Activated naive CD4-positive, alpha-beta T cell treated with anti-CD3 and anti-CD28 coated beads, Interleukin-2, amount 50 U/mL, for 24 hours (primary cell): Measurements from ENCODE around the gene KLF6.

Experiments used
- H3K27ac Mint-ChIP-seq: one replicate; pipeline ENCODE4 v1.8.0; 2021; ENCODE audit warnings: mild to moderate bottlenecking, mixed read lengths
- H3K27me3 Mint-ChIP-seq: one replicate; pipeline ENCODE4 v1.8.0; 2021; ENCODE audit warnings: mixed read lengths
- H3K36me3 Mint-ChIP-seq: one replicate; pipeline ENCODE4 v1.8.0; 2021; ENCODE audit warnings: mixed read lengths
- H3K4me1 Mint-ChIP-seq: one replicate; pipeline ENCODE4 v1.8.0; 2021; ENCODE audit warnings: mixed read lengths
- H3K4me3 Mint-ChIP-seq: one replicate; pipeline ENCODE4 v1.8.0; 2021; ENCODE audit warnings: mild to moderate bottlenecking, mixed read lengths
- H3K9me3 Mint-ChIP-seq: one replicate; pipeline ENCODE4 v1.8.0; 2021; ENCODE audit warnings: mixed read lengths

KLF6 gene

DNA sequence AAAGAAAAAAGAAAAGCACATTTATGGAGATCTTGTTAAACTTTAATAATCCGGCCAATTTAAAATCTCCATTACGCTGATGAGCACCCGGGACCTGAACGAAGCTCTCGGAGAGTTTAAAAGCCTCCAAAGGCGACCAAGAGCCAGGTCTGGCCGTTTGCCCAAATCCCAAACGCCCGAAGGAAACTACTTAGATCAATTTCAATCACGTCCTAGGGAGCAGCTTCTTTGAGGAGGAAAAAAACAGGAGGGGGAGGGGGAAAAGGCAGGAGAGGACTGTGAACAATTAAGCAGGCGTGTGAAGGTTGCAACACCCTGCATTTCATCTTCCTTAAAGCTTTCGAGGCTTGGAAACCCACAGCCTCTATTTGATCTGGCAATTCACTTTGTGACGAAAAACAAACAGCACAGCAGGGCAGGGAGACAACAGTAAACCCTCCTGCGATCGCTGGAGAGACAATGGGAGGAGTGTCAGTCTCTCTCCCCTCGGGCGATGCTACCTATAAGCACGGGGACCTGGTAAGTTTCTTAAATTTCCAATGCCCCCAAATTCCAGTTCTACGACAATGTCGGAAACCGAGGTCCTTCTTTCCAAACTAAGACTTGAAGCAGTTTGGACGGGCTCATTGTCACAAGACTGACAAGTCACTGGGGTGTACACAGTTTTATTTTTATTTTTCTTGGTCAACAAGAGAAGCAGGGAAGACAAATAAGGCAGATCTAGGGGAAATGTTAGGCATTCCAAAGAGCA lies 1.2 kb downstream of the KLF6 start:
- H3K36me3 Mint-ChIP-seq = peaks cover 42% of the 10 kb centered on the region
- no peaks in the 10 kb centered on the region for H3K9me3 Mint-ChIP-seq
- H3K27ac Mint-ChIP-seq = peak overlapping the region; percentile 100
- peaks cover 59% of the 10 kb centered on the region for H3K4me1 Mint-ChIP-seq
- no peaks in the 10 kb centered on the region for H3K27me3 Mint-ChIP-seq
- H3K4me3 Mint-ChIP-seq = peak overlapping the region; percentile 91

DNA sequence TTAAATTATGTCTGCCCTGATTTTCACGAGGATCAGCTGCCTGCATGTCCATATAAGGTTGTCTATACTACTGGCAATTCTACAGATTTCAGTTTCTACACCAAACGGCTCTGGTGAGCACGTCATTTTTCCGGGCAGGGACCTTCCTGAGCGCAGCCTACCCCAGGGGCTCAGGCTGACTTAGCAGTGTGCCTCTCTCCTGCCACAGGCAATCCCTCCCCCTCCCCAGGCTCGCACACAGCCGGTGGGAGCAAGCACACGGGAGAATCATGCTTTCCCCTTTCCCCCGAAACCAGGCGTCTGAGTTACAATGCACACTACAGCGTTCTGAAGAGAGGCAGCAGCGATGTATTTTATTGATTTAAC lies 1.7 kb downstream of the KLF6 start:
- Mint-ChIP-seq H3K36me3 (peaks cover 43% of the 10 kb centered on the region), H3K27me3 (no peaks in the 10 kb centered on the region), H3K4me1 (peaks cover 64% of the 10 kb centered on the region), H3K27ac (peak overlapping the region; percentile 100), H3K9me3 (no peaks in the 10 kb centered on the region), H3K4me3 (peak overlapping the region; percentile 91)

DNA sequence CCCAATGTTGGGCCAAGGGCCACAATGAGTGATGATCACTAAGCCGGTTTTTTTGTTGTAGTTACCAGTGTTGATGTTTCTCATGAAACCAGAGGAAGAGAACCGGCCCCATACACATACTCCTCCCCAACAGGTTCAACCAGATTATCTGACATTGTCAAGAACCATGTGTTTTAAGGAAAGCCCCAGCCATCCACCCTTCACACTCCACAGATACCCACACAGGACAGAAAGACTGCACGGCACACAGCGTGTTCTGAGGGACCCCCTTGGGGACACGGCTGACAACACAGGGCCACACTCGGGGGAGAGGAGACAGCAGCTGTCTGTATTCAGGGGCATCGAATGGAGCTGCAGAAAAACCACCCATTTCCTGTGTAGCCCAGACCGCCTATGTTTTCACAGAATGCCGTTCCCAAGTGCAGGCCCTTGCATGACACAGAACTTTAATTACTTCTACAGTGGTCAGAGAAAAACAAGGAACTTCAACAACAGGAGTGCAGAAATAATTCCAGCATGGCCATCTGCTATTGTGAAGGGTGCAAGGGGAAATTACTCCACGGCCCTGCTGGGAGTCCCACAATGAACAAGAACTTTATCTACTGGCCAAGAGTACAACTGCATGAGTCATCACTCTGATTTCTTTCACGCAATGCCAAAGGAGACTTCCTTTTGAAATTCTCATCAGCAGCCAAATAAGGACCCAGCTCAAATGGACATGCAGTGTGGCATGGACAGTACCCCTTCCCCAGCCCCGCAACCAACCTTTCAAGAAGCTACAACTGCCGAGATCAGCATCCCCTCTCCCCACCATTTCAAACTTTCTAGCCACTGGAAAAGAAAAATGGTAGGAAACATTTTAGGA lies 2.3 kb downstream of the KLF6 start:
- H3K27ac Mint-ChIP-seq = peak overlapping the region; percentile 100
- H3K4me1 Mint-ChIP-seq = peaks cover 71% of the 10 kb centered on the region
- peaks cover 48% of the 10 kb centered on the region for H3K36me3 Mint-ChIP-seq
- H3K27me3 Mint-ChIP-seq = no peaks in the 10 kb centered on the region
- no peaks in the 10 kb centered on the region for H3K9me3 Mint-ChIP-seq
- H3K4me3 Mint-ChIP-seq = peak overlapping the region; percentile 91

DNA sequence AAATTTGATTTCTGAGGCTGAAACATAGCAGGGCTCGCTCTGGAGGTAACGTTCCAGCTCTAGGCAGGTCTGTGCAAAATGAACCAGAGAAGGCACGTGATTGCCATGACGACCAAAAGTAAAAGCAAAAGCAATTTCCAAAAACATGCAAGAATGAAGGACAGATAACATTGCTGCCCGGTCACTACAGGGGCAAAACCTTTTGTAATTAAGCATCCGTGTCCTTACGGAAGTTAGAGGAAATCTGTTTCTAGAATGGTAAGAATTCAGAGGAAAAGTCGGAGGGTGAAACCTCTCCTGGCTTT lies 2.9 kb downstream of the KLF6 start:
- Mint-ChIP-seq H3K36me3 (peaks cover 49% of the 10 kb centered on the region), H3K27ac (peak overlapping the region; percentile 100), H3K4me3 (peak overlapping the region; percentile 91), H3K27me3 (no peaks in the 10 kb centered on the region), H3K9me3 (no peaks in the 10 kb centered on the region), H3K4me1 (peaks cover 74% of the 10 kb centered on the region)

DNA sequence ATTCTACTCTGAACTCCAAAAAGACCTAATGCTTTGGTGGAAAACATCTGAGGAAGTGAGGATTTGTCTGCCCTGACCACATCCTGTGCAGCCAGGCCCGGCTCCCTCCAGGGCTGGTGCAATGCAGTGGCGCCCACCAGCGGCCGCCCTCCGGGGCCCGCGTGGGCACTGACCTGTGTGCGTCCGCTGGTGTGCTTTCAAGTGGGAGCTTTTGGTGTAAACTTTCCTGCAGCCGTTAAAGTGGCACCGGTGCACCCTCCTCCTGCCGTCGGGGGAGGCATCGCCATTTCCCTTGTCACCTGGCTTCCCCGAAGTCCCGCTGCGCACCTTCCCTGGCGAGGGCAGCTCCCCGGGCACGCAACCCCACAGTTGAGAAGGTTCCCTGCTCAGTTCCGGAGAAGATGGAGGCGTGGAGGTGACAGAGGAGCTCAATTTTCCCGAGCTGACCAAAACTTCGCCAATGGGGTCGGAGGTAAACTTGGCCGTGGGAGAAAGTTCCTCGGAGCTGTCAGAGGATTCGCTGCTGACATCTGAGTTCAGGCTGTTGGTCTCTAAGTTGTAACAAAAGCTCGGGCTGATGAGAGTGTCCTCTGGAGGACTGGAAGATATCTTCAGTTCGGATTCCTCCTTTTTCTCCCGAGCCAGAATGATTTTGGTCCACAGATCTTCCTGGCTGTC lies 3.4 kb downstream of the KLF6 start:
- Mint-ChIP-seq H3K36me3 (peaks cover 49% of the 10 kb centered on the region), H3K27ac (peak overlapping the region; percentile 100)

DNA sequence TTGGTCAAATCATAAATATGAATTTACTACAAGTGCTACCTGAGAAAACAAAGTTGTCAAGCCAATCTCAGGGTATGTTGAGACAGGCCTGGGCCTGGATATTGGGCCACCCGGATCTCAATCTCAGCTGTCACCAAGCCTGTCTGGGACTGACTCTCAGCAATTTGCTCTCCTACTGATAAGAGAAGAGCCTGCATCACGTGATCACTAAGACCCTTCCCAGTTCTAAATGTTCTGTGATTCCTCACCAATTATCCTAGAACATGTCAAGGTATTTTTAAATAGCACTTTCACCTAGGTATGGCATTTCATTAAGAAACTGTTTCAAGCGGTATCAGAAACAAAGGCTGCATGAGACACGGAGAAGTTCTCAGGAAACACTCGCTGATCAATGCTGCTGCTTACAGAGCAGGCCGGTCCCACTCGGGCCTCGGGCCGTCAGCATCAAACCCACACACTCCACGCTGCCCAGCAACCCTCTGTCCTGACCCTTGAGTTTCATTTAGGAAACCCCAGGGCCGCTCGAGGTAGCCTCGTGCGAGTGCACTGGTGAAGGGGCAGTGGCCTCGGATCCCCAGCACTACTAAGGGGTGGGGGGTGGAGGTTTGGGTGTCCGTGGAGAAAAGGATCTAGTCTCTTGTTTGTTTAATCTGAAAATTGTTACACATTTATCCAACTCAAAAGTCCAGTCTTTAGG lies 4.1 kb downstream of the KLF6 start:
- no peaks in the 10 kb centered on the region for H3K9me3 Mint-ChIP-seq
- H3K27ac Mint-ChIP-seq = peak overlapping the region; percentile 100
- H3K36me3 Mint-ChIP-seq = peaks cover 52% of the 10 kb centered on the region
- peak overlapping the region; percentile 91 for H3K4me3 Mint-ChIP-seq
- H3K4me1 Mint-ChIP-seq = peaks cover 72% of the 10 kb centered on the region
- H3K27me3 Mint-ChIP-seq = no peaks in the 10 kb centered on the region

More for the DNA sequence above, 3.4 kb downstream of the KLF6 start:
- Mint-ChIP-seq H3K4me3 (peak overlapping the region; percentile 91), H3K27me3 (no peaks in the 10 kb centered on the region), H3K9me3 (no peaks in the 10 kb centered on the region), H3K4me1 (peaks cover 74% of the 10 kb centered on the region)

DNA sequence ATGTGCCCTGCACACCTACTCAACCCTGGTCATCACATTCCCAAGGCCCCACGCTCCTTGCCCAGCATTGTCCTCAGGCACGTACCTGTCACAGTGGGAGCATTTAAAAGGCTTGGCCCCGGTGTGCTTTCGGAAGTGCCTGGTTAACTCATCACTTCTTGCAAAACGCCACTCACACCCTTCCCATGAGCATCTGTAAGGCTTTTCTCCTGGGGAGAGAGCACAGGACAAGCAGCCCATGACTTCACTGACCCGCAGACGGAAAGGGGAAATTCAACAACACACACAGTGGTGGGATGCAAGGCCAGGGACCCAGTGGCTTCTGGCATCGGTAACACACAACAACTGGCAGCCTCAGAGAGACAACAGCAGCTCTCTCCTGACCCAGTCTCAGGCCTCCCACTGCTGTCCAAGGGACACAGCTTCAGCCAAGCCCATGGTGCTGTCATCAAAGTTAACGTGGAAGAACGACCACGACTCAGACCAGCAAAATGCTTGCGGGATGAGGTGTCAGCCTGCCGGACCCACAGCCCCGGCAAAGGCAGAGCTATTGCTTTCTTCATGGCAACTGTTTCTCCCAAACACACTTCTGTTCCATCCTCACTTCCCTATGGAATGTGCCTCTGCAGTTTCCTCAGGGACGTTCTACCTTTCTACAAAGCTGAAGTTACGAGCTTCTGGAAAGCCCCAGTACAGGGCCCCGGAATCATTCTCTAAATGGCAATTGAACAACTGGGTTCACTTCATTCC lies 4.8 kb downstream of the KLF6 start:
- peaks cover 77% of the 10 kb centered on the region for H3K4me1 Mint-ChIP-seq
- peaks cover 59% of the 10 kb centered on the region for H3K36me3 Mint-ChIP-seq
- H3K4me3 Mint-ChIP-seq = peak overlapping the region; percentile 91
- no peaks in the 10 kb centered on the region for H3K9me3 Mint-ChIP-seq
- no peaks in the 10 kb centered on the region for H3K27me3 Mint-ChIP-seq
- peak overlapping the region; percentile 93 for H3K27ac Mint-ChIP-seq

DNA sequence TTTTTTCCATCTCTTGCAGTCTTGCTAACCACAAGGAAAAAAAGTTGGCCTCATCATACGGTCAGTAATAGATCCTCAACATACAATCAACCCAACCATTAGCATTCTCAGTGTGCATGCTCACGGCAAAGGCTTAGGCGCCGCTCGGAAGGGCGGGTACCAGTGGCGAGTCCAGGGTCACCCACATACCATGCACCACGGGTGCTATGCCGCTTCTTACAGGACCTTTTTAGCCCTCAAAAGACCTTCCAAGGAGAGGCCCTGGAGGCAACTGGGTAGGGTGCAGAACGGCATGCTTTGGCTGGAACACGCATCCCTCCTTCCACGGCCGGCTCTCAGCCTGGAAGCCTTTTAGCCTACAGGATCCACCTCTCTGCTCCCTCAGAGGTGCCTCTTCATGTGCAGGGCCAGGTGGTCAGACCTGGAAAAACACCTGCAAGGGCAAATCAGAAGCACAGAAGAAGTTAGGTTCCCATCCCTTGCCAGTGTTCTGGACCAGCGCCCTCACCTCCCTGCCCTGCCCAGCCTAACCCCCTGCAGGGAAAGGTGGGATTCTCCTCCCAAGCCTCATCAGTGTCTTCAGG lies 5.8 kb downstream of the KLF6 start:
- H3K27me3 Mint-ChIP-seq = no peaks in the 10 kb centered on the region

DNA sequence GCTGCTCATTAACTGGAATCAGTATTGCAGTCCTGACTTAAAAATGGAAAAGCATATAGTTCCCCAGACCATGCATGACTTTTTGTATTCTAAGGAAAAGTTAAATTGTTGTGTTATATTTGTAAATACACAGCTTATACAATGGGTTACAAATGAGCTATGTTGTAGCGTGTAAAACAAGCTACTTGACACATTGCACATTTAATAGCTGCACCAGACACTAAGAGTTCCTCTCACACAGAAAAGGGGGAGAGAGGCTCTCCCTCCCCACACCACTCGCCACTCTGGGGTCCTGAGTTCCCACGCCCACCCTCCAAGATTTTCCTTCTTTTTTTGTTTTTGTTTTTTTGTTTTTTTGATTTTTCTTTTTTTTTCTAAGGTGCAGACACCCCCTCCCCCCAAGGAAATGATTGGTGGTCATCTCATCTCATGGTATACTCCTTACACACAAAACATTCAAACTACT lies 6.3 kb downstream of the KLF6 start:
- H3K4me1 Mint-ChIP-seq = peaks cover 77% of the 10 kb centered on the region
- peak overlapping the region; percentile 42 for H3K4me3 Mint-ChIP-seq
- peaks cover 53% of the 10 kb centered on the region for H3K36me3 Mint-ChIP-seq
- no peaks in the 10 kb centered on the region for H3K9me3 Mint-ChIP-seq
- H3K27me3 Mint-ChIP-seq = no peaks in the 10 kb centered on the region
- H3K27ac Mint-ChIP-seq = peak overlapping the region; percentile 80

More for the DNA sequence above, 5.8 kb downstream of the KLF6 start:
- Mint-ChIP-seq H3K4me3 (peak overlapping the region; percentile 63), H3K9me3 (no peaks in the 10 kb centered on the region), H3K27ac (peak overlapping the region; percentile 93), H3K4me1 (peaks cover 77% of the 10 kb centered on the region), H3K36me3 (peaks cover 58% of the 10 kb centered on the region)

DNA sequence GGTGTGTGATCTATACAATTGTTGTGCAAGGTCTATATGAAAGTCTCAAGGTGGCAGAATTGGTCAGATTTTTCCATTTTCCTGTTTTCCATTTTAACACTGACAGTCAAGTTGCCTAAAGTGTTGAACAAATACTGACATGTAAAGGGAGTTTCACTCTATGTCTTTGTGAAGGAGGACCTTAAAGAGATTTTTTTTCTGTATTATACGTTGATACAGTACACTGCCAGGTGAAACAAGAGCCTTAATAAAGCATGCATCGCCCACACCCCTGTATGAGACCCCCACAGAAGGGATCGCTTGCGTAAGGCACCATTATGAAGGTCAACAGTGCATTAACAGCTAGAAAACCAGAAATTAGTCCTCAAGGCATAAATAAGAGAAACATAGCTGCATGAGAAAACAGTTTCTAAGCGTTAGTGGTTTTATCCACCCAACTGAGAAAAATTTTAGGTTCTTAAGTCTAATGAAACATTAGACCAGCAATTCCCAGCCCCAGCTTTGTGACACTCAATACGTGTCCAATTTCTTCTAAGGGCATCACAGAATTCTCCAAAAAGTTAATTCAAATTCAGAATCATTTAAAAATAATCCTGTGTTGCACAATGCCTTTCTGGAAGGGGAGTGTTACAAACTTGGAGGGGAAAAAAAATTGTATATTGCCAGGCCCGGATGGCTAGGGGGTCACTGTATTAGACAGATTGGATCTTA lies 6.9 kb downstream of the KLF6 start:
- Mint-ChIP-seq H3K4me1 (peaks cover 76% of the 10 kb centered on the region), H3K36me3 (peaks cover 47% of the 10 kb centered on the region), H3K27me3 (no peaks in the 10 kb centered on the region), H3K27ac (peak overlapping the region; percentile 91), H3K4me3 (peak overlapping the region; percentile 65), H3K9me3 (no peaks in the 10 kb centered on the region)

DNA sequence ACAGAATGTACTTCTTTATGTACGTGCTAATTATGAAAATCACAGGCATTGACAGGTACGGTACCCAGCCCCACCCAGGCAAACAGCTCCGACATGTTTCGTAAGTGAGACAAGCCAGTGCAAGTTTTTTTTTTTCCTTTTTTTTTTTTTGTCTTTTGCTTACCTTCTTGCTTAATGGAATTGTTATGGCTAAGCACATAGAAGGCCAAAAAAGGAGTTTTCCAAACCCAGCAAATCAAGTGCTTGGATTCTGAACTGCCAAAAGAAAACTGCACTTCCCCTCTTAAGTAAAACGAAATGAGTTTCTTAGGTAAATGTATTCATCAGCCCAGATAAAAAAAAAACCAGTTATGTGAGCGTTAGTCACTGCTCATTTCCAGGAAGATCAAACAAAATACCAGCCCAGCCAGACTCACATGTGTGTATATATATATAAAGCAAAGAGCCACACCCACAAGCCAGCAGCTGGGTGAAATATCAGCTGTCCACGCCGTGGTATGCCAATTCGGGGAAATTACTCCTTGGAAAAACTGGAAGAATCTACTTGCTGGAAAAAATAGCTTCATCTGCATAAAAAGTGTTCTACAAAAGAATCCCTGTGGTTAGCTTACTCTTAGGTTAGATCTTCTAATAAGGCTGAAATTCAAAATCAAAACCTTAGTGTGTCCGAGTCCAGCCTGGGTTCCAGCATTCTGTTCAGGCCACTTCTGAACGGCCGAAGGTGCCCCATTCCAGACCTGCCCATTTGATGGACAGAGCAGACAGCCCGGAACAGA lies 8.0 kb downstream of the KLF6 start:
- Mint-ChIP-seq H3K27ac (peak overlapping the region; percentile 68), H3K36me3 (peaks cover 36% of the 10 kb centered on the region), H3K4me1 (peaks cover 66% of the 10 kb centered on the region)

DNA sequence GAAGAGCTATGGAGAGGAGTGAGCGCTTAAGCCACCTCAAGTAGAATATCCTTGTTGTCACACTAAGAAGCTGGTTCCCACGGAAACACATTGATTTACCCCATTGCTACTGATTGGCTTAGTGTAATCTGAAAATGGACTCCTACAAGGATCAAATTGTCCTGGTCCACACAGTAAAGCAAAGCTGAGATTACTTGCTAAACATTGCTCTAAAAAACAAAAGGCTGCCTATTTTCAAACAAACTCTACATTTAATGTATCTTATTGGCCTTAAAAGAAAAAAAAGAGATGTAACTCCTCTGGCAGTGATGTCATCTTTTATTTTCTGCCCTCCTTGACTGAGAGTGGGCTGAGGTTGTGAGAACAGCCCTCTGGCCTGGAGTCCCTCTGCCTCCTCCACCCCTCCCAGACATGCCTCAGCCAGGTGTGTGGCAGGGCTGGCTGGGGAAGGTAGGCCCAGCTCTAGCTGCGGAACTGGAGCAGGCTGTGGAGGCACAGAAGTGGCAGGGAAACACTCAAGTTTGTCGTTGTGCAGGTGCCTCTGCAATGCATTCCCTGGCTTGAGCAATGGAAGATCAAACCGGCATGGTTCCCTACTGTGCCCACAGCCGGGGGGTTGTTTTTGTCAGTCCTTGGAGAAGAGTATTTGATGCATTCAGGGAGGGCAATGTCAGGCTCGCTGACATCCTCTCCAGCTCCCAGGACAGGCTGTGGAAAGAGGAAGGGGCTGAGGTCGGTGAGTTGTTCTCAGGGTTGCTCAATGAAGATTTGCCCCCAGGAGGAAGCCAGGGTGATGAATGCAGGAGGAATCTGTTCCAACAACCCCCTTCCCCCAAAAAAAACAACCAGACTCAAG lies 9.1 kb downstream of the KLF6 start:
- Mint-ChIP-seq H3K36me3 (peaks cover 30% of the 10 kb centered on the region), H3K27me3 (no peaks in the 10 kb centered on the region), H3K4me1 (peaks cover 55% of the 10 kb centered on the region)

More for the DNA sequence above, 8.0 kb downstream of the KLF6 start:
- H3K4me3 Mint-ChIP-seq = peak overlapping the region; percentile 32
- no peaks in the 10 kb centered on the region for H3K9me3 Mint-ChIP-seq
- H3K27me3 Mint-ChIP-seq = no peaks in the 10 kb centered on the region

More for the DNA sequence above, 9.1 kb downstream of the KLF6 start:
- Mint-ChIP-seq H3K27ac (peak overlapping the region; percentile 68), H3K4me3 (peak overlapping the region; percentile 45), H3K9me3 (no peaks in the 10 kb centered on the region)
